SJCRH30 (cell line): ENCODE results near the gene ABHD6. TPM values are rescaled to one million over a fixed set of nuclear protein-coding genes. Genes with fewer than 3 reads are reported as not detected.
"Not testable (repeated sequence)": the region's sequence is repeated elsewhere in the genome, so short reads cannot be mapped to it uniquely, and the experiment has no call there.

Source experiments
- DNase-seq, 2 experiments: peaks; one replicate each; pipeline ENCODE4 v3.0.0-alpha.2; 2015 to 2020
- H3K27ac ChIP-seq: fragments of 250-450 bp; sonication (Bioruptor Pico); 2 replicates; pipeline ENCODE4 v1.5.1; 2020; ENCODE audit warnings: mild to moderate bottlenecking, moderate library complexity
- H3K27me3 ChIP-seq: fragments of 250-450 bp; sonication (Bioruptor Pico); 2 replicates; pipeline ENCODE4 v1.5.1; 2020; ENCODE audit warnings: mild to moderate bottlenecking, moderate library complexity
- H3K36me3 ChIP-seq: fragments of 250-450 bp; sonication (Bioruptor Pico); 2 replicates; pipeline ENCODE4 v1.5.1; 2020; ENCODE audit warnings: mild to moderate bottlenecking, moderate library complexity
- H3K4me1 ChIP-seq: fragments of 250-450 bp; sonication (Bioruptor Pico); 2 replicates; pipeline ENCODE4 v1.5.1; 2020; ENCODE audit warnings: mild to moderate bottlenecking, moderate library complexity
- H3K4me3 ChIP-seq: fragments of 250-450 bp; sonication (Bioruptor Pico); 2 replicates; pipeline ENCODE4 v1.5.1; 2020; ENCODE audit warnings: mild to moderate bottlenecking, moderate library complexity
- H3K9me3 ChIP-seq: fragments of 250-450 bp; sonication (Bioruptor Pico); replicated peaks from 2 replicates; pipeline ENCODE4 v1.5.1; 2020; ENCODE audit warnings: mild to moderate bottlenecking, moderate library complexity
- total RNA-seq: library from RNA; depleted of rRNA; stranded (reverse); fragments of >200 nt; shearing (Covaris generic); gene quantifications from 2 replicates; pipeline ENCODE4 v1.2.3, GENCODE V29; 2014

Gene ABHD6
- total RNA-seq, 1 experiment from 2014 or later: 4.6 TPM

- Histone ChIP-seq H3K27ac (no peak overlapping the region), H3K9me3 (no peaks in the 10 kb centered on the region), H3K4me3 (no peak overlapping the region), H3K4me1 (no peaks in the 10 kb centered on the region), H3K36me3 (no peaks in the 10 kb centered on the region), H3K27me3 (no peaks in the 10 kb centered on the region)
- DNase-seq: no peak
Measured at GRCh38 chr3:58246148-58247047, 8.8 kb downstream of the ABHD6 start.

GRCh38 chr3:58249358-58250092 lies 11.9 kb downstream of the ABHD6 start:
- Histone ChIP-seq H3K4me3 (no peak overlapping the region), H3K9me3 (no peaks in the 10 kb centered on the region), H3K27me3 (no peaks in the 10 kb centered on the region), H3K36me3 (no peaks in the 10 kb centered on the region), H3K4me1 (no peaks in the 10 kb centered on the region), H3K27ac (no peak overlapping the region)
- DNase-seq: no peak

GRCh38 chr3:58250093-58250707 lies 12.6 kb downstream of the ABHD6 start:
- no peaks in the 10 kb centered on the region for H3K9me3 ChIP-seq
- DNase-seq: no peak
- no peak overlapping the region for H3K27ac ChIP-seq
- no peaks in the 10 kb centered on the region for H3K36me3 ChIP-seq
- no peak overlapping the region for H3K4me3 ChIP-seq
- H3K4me1 ChIP-seq: no peaks in the 10 kb centered on the region
- H3K27me3 ChIP-seq: no peaks in the 10 kb centered on the region

DNA sequence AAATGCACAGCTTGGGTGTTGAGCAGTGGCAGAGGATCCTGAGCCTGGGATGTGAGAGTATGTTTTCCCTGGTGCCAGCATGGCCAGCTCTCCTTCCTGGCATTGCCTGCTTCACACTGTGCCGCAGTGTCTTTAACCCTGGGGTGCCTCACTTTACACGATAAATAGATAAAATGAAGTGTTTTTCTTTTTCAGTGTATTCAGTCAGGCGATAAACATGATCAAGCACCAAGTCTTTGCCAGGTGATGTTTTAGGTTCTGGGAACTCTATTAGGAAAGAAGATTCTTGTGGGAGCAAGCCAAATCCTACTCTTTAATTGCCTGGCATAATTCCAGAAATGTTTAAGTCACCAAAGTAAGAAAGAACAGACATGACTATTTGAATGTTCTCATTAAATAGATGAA lies 14.0 kb downstream of the ABHD6 start:
- Histone ChIP-seq H3K27ac (no peak overlapping the region), H3K27me3 (no peaks in the 10 kb centered on the region), H3K4me3 (no peak overlapping the region), H3K36me3 (no peaks in the 10 kb centered on the region), H3K9me3 (no peaks in the 10 kb centered on the region), H3K4me1 (no peaks in the 10 kb centered on the region)
- DNase-seq: no peak

GRCh38 chr3:58254144-58254543 lies 16.6 kb downstream of the ABHD6 start:
- Histone ChIP-seq H3K9me3 (no peaks in the 10 kb centered on the region), H3K27me3 (no peaks in the 10 kb centered on the region), H3K4me1 (no peaks in the 10 kb centered on the region), H3K36me3 (no peaks in the 10 kb centered on the region), H3K27ac (no peak overlapping the region), H3K4me3 (no peak overlapping the region)
- no peak for DNase-seq

DNA sequence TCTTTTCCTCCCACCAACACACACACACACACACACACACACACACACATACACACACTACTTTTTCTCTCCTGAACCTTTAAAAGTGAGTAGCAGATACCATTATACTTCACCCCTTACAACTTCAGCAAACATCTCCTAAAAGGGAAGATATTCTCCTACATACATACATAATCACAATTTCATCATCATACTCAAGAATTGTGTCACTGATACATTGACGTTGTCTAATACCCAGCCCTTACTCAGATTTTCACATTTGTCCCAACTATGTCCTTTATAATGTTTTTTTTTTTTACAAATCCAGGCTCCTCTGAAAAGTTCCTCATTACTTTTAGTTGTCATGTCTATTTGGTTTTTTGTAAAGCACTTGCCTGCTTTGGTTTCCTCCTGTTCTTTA lies 18.5 kb downstream of the ABHD6 start:
- H3K36me3 ChIP-seq: no peaks in the 10 kb centered on the region
- no peak overlapping the region for H3K4me3 ChIP-seq
- no peaks in the 10 kb centered on the region for H3K9me3 ChIP-seq
- no peak for DNase-seq
- no peak overlapping the region for H3K27ac ChIP-seq
- no peaks in the 10 kb centered on the region for H3K27me3 ChIP-seq
- H3K4me1 ChIP-seq: peaks cover 10% of the 10 kb centered on the region; the same call in 1 of the 2 replicates

DNA sequence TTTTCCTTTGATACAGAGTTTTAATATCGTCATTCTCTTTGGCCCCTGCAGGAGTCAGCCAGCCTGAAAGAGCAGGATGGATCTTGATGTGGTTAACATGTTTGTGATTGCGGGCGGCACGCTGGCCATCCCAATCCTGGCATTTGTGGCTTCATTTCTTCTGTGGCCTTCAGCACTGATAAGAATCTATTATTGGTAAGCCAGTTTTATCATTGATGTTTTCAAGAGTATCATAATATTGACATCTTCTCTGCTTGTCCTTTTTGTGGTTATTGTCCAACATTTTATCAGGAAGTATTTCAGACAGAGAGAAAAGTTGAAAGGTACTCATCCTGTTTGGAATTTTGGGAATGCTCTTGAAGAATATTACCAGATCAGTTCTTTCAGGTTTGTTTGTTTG lies 18.9 kb downstream of the ABHD6 start:
- Histone ChIP-seq H3K4me3 (no peak overlapping the region), H3K36me3 (no peaks in the 10 kb centered on the region), H3K27ac (no peak overlapping the region), H3K4me1 (peaks cover 10% of the 10 kb centered on the region; the same call in 1 of the 2 replicates), H3K9me3 (no peaks in the 10 kb centered on the region), H3K27me3 (no peaks in the 10 kb centered on the region)
- DNase-seq: no peak

DNA sequence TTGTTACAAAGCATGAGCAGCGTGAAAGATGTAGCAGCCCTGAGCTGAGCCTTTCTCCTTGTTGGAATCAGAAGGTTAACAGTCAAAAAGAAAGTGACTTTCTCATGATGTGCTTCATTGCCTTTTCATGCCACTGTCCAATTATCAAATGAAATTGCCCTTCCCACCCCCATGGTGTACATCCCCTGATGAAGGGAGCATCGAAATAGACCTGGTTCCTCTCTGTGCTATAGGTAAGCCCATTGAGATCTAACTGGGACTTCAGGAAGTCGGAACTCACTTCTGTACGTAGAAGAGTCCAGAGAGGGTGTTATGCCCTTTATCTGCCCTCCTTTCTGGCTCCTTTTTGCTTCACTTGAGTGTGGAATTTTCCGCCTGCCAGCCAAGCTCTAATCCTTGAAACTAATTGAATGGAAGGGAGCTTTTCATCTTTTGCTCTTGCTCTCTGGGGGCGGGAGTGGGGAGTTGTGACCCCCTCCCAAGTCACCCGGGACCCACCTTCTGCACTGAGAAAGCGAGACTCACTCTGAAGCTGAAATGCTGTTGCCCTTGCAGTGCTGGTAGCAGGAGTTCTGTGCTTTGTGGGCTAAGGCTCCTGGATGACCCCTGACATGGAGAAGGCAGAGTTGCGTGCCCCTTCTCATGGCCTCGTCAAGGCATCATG lies 20.9 kb downstream of the ABHD6 start:
- no peaks in the 10 kb centered on the region for H3K36me3 ChIP-seq
- H3K27ac ChIP-seq: no peak overlapping the region
- H3K4me3 ChIP-seq: no peak overlapping the region
- no peaks in the 10 kb centered on the region for H3K27me3 ChIP-seq
- H3K9me3 ChIP-seq: no peaks in the 10 kb centered on the region
- no peak for DNase-seq
- peaks cover 10% of the 10 kb centered on the region; the same call in 1 of the 2 replicates for H3K4me1 ChIP-seq

DNA sequence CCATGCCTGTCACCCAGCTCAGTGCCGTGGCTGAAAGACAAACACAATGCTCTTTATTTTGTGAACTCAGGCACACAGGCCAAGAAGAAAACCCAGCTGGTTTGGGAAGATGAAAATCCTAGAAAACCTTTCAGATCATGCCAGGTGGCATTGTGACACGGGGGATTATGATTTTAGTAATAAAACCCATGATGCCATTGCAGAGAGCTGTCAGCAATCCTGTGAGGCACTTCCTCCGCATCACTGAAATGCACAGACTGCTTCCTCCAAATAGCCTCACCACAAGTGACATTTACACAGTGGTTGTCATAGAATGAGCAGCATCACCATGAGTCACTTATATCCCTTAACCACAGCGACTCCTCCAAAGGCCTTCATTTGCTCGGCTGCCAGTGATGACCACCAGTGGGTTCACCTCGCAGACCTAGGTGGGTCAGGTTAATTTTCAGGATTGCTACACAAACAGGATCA lies 22.7 kb downstream of the ABHD6 start:
- H3K36me3 ChIP-seq: no peaks in the 10 kb centered on the region
- no peaks in the 10 kb centered on the region for H3K9me3 ChIP-seq
- H3K27me3 ChIP-seq: no peaks in the 10 kb centered on the region
- H3K4me3 ChIP-seq: no peak overlapping the region
- DNase-seq: peak; percentile 19 to 39
- peaks cover 10% of the 10 kb centered on the region; the same call in 1 of the 2 replicates for H3K4me1 ChIP-seq
- H3K27ac ChIP-seq: peak overlapping the region; percentile 23

DNA sequence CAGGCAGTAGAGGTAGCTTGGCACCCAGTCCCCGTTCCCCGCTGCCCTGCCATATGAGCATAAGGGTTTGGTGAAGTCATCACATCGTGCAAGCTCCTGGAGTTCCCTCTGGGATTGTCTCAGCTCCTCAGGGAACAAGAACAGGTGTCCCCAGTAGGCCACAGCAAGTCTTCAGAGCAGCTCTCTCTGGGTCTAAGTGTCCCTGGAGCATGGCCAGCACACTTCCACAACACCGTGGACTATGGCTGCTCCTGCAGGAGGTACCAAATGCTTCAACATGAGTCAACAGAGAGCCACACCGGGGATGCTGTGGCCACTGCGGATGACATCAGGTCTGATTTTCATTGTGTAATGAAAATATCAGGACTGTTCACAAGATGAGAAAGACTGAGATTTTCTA lies 23.1 kb downstream of the ABHD6 start:
- peak overlapping the region; percentile 23; the same call in 1 of the 2 replicates for H3K27ac ChIP-seq

DNA sequence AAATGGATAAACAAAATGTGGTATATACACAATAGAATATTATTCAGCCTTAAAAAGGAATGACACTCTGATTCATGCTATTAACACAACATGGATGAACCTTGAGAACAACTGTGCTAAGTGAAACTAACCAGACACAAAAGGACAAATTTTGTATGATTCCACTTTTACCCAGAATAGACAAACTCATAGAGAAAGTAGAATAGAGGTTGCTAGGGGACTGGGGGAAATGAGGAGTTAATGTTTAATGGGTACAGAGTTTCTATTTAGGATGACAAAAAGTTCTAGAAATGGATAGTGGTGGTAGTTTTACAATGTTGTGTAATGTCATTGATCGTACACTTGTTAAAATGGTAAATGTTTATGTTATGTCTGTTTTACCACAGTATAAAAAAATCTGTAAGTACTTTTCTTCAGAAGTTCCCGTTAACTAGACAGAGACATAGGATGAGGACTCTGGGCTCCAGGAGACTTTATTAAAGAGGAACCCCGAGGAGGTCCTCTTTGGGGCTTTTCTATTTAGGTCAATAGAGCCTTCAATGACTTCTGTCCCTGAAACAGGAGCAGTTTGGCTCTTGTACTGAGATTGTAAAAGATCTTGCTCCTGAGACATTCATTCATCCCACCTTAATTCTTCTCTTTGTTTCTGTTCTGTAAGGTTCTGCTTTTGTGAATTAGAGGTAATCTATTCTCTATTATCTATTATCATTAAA lies 24.5 kb downstream of the ABHD6 start:
- Histone ChIP-seq H3K4me1 (peaks cover 10% of the 10 kb centered on the region; the same call in 1 of the 2 replicates), H3K4me3 (no peak overlapping the region), H3K36me3 (no peaks in the 10 kb centered on the region), H3K27me3 (no peaks in the 10 kb centered on the region), H3K9me3 (no peaks in the 10 kb centered on the region), H3K27ac (no peak overlapping the region)
- no peak for DNase-seq

More for the DNA sequence above, 23.1 kb downstream of the ABHD6 start:
- H3K4me3 ChIP-seq: no peak overlapping the region
- DNase-seq: peak in 1 of 2 experiments; percentile 38
- no peaks in the 10 kb centered on the region for H3K27me3 ChIP-seq
- no peaks in the 10 kb centered on the region for H3K9me3 ChIP-seq
- H3K4me1 ChIP-seq: peaks cover 10% of the 10 kb centered on the region; the same call in 1 of the 2 replicates
- no peaks in the 10 kb centered on the region for H3K36me3 ChIP-seq

DNA sequence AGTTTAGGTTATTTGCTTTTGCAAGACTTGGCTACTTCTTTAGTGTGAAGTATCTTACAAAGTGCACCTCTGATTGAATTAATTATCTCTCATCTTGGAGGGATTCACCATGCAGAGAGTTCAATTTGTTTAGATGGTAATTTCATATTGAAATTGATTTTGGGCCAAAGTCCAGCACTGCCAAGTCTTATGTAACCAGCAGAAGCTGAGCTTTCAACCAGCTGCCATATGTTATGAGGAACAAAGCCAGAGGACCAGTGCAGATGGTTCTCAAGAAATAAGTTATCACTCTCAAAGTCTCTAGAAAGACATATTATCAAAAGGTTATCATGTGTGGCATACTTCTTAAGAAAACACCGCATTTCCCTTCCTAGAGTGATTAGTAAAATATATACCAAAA lies 29.0 kb downstream of the ABHD6 start:
- H3K27me3 ChIP-seq: no peaks in the 10 kb centered on the region
- DNase-seq: no peak
- no peaks in the 10 kb centered on the region for H3K36me3 ChIP-seq
- no peaks in the 10 kb centered on the region for H3K4me1 ChIP-seq
- no peak overlapping the region for H3K4me3 ChIP-seq
- no peak overlapping the region for H3K27ac ChIP-seq
- H3K9me3 ChIP-seq: no peaks in the 10 kb centered on the region

GRCh38 chr3:58267543-58267942 lies 30.0 kb downstream of the ABHD6 start:
- H3K4me1 ChIP-seq, H3K4me3 ChIP-seq, H3K27me3 ChIP-seq, H3K9me3 ChIP-seq, H3K36me3 ChIP-seq, H3K27ac ChIP-seq, DNase-seq: not testable (repeated sequence)

- no peaks in the 10 kb centered on the region for H3K4me1 ChIP-seq
- H3K9me3 ChIP-seq: no peaks in the 10 kb centered on the region
- no peak for DNase-seq
- no peaks in the 10 kb centered on the region for H3K27me3 ChIP-seq
- H3K36me3 ChIP-seq: no peaks in the 10 kb centered on the region
- H3K27ac ChIP-seq: no peak overlapping the region
- H3K4me3 ChIP-seq: no peak overlapping the region
Measured at GRCh38 chr3:58269356-58269755, 31.8 kb downstream of the ABHD6 start.
